GM13977 (cell line): ENCODE results near the gene AFP.
"Not testable (repeated sequence)": the region's sequence is repeated elsewhere in the genome, so short reads cannot be mapped to it uniquely, and the experiment has no call there.

ENCODE experiments used
- DNase-seq: peaks from one replicate; pipeline ENCODE4 v3.0.0; 2012; ENCODE audit warnings: low spot score
- in situ Hi-C: fragments of 300-500 bp; cut with MboI; formaldehyde crosslinking; loops from one replicate; pipeline ENCODE4 v1.12.0; 2022; ENCODE audit warnings: low sequenced_read_pairs, low pct_unique_long_range_greater_than_20kb, mixed read lengths, inconsistent platforms; ENCODE audit not compliant: unreplicated experiment
- TF ChIP-seq, protein P1 (sequence below): IDR thresholded peaks from 2 replicates; pipeline ENCODE4 v1.5.1; 2012; ENCODE audit warnings: mild to moderate bottlenecking, control low read depth; ENCODE audit not compliant: insufficient read depth; ENCODE audit errors: extremely low read depth, missing control alignments

AFP gene

DNA sequence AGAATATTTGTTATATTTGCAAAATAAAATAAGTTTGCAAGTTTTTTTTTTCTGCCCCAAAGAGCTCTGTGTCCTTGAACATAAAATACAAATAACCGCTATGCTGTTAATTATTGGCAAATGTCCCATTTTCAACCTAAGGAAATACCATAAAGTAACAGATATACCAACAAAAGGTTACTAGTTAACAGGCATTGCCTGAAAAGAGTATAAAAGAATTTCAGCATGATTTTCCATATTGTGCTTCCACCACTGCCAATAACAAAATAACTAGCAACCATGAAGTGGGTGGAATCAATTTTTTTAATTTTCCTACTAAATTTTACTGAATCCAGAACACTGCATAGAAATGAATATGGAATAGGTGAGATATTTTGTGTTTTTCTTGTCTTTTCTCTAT lies at the start of gene AFP:
AFP (plus strand) TSS at position 238 of the 400 bp plus-strand sequence; CDS start at position 280, 42 bp downstream.
- TF ChIP-seq, protein P1, sequence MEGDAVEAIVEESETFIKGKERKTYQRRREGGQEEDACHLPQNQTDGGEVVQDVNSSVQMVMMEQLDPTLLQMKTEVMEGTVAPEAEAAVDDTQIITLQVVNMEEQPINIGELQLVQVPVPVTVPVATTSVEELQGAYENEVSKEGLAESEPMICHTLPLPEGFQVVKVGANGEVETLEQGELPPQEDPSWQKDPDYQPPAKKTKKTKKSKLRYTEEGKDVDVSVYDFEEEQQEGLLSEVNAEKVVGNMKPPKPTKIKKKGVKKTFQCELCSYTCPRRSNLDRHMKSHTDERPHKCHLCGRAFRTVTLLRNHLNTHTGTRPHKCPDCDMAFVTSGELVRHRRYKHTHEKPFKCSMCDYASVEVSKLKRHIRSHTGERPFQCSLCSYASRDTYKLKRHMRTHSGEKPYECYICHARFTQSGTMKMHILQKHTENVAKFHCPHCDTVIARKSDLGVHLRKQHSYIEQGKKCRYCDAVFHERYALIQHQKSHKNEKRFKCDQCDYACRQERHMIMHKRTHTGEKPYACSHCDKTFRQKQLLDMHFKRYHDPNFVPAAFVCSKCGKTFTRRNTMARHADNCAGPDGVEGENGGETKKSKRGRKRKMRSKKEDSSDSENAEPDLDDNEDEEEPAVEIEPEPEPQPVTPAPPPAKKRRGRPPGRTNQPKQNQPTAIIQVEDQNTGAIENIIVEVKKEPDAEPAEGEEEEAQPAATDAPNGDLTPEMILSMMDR = no peak
- no peak for DNase-seq
- in situ Hi-C loops = no loop called here

DNA sequence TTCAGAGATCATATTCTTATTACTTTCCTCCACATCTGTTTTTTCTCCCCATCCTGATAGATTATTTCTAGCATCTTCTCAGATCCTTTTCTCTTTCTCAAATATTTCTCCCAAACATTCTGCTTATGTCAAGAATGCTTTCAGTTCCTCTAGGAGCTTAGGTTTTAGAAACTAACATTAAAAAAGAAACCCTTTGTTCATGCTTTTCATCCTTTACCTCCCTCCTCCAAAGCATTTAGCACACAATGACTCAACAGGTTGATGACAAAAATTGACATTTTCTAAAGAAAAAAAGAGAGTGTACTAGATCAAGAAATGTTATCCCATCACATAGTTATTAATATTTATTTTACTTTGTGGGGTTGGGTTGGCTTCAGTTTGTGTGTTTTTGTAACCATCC lies 48.5 kb upstream of the AFP start:
- TF ChIP-seq, protein P1 = no peak
- in situ Hi-C loops = no loop called here
- DNase-seq = peak; percentile 4

DNA sequence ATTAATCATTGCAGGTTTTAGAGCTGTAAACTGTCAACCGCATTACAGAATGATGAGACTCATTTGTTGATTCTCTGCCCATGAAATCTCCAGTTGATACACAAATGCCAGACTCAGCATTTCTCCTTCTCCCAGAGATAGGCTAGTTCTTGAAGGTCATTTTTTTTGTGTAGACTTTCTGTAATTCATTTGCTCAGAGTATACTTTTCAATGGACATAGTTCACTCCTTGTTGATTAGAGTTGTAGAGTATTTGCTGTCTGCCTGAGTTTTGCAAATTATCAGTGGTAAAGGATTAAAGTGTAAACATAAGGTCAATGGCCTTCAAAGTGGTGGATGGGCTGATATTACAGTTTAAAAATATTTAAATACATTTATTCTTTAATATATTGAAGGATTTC lies 47.1 kb upstream of the AFP start:
- in situ Hi-C loops = no loop called here
- TF ChIP-seq, protein P1 = no peak
- DNase-seq = no peak

DNA sequence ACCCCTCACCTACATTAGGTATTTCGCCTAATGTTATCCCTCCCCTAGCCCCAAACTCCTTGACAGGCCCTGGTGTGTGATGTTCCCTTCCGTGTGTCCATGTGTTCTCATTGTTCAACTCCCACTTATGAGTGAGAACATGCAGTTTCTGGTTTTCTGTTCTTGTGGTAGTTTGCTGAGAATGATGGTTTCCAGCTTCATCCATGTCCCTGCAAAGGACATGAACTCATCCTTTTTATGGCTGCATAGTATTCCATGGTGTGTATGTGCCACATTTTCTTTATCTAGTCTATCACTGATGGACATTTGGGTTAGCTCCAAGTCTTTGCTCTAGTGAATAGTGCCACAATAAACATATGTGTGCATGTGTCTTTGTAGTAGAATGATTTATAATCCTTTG lies 46.4 kb upstream of the AFP start:
- DNase-seq, in situ Hi-C loops: not testable (repeated sequence)

DNA sequence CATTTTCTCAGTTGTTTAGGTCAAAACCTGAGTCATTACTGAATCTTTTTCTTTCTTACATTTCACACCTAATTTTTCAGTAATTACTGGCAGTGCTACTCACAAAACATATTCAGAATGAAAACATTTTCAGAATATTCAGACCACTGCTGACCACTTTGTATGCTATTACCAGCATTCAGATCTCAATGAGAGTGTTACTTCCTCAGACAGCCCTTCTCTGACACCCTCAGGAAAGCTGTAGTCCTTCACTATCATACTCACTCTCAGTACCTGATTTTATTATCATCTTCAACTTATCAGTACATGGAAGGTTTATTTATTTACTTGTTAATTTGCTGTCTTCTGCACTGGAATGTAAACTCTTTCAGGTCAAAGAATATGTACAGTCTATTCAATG lies 44.2 kb upstream of the AFP start:
- no peak for DNase-seq
- in situ Hi-C loops = no loop called here
- TF ChIP-seq, protein P1 = no peak

DNA sequence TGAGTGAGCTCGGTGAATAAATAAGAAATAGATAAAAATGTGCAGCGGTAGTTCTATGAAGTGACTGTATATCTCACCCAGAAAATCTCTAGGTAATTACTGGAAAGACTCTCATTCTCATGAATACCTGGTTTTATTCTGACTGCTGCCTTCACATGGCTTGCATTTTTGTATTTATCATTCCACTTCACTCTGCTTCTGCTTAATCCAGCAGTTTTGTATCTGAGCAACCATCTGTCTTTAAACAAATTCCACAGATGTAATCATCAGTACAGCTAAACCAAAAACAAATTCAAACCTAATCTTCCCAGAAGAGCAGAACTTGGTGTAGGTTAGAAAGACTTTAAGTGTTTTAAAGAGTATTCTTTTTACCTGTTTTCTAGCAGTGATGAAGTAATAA lies 43.1 kb upstream of the AFP start:
- no peak for DNase-seq
- in situ Hi-C loops = no loop called here
- TF ChIP-seq, protein P1 = no peak

DNA sequence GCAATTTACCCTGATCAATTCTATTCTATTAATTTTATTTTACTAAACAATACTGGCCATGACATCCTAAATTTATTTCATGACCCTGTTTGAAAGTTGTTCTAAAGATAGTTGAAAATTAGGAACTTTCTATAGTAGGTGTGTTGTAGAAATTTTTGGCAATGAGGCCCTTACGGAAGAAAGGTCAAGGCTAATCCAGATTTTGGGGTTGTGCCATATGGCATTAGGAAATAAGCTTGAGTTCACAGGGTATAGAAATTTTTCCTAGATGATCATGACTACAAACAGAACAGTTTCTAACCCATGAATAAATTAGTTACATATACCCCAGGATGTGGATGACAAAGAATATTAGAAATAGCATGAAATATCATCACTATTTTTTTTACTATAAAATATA lies 39.7 kb upstream of the AFP start:
- in situ Hi-C loops = no loop called here
- TF ChIP-seq, protein P1 = no peak

More for the DNA sequence above, 39.7 kb upstream of the AFP start:
- no peak for DNase-seq
